HG03520 (cell line): ENCODE measurements around the gene SPATA31C2.
"Not testable (repeated sequence)": the region's sequence is repeated elsewhere in the genome, so short reads cannot be mapped to it uniquely, and the experiment has no call there.

Experiments
- ATAC-seq: cut with Tn5 transposase; IDR thresholded peaks from one replicate; pipeline ENCODE4 v1.9.1; 2021; ENCODE audit warnings: mild to moderate bottlenecking, moderate library complexity; ENCODE audit not compliant: unreplicated experiment

SPATA31C2 gene

GRCh38 chr9:88138375-88138774, at the start of gene SPATA31C2:
TSS of gene SPATA31C2 (minus strand) at chr9:88138475. CDS start at chr9:88138446, 29 bp downstream.
- not testable (repeated sequence) for ATAC-seq

- ATAC-seq, result no peak
Observed at GRCh38 chr9:88187631-88188030, 49.4 kb upstream of the SPATA31C2 start.

- ATAC-seq, result no peak
Observed at GRCh38 chr9:88186495-88187110, 48.3 kb upstream of the SPATA31C2 start.

- no peak for ATAC-seq
Observed at GRCh38 chr9:88184976-88185375, 46.7 kb upstream of the SPATA31C2 start.

- ATAC-seq, result no peak
Observed at GRCh38 chr9:88183798-88184495, 45.7 kb upstream of the SPATA31C2 start.

- ATAC-seq, result no peak
Observed at GRCh38 chr9:88182501-88182900, 44.2 kb upstream of the SPATA31C2 start.

GRCh38 chr9:88180081-88180765, 41.9 kb upstream of the SPATA31C2 start:
- ATAC-seq, result no peak

GRCh38 chr9:88179062-88179521, 40.8 kb upstream of the SPATA31C2 start:
- ATAC-seq, result no peak

GRCh38 chr9:88178641-88179040, 40.4 kb upstream of the SPATA31C2 start:
- ATAC-seq, result no peak

GRCh38 chr9:88177371-88177770, 39.1 kb upstream of the SPATA31C2 start:
- ATAC-seq, result no peak

GRCh38 chr9:88174324-88174723, 36.0 kb upstream of the SPATA31C2 start:
- ATAC-seq, result no peak

- ATAC-seq, result no peak
Observed at GRCh38 chr9:88173378-88173999, 35.2 kb upstream of the SPATA31C2 start.

- no peak for ATAC-seq
Observed at GRCh38 chr9:88169700-88170099, 31.4 kb upstream of the SPATA31C2 start.

GRCh38 chr9:88168564-88168963, 30.3 kb upstream of the SPATA31C2 start:
- ATAC-seq, result no peak

GRCh38 chr9:88166660-88167059, 28.4 kb upstream of the SPATA31C2 start:
- ATAC-seq, result no peak

GRCh38 chr9:88164850-88165249, 26.6 kb upstream of the SPATA31C2 start:
- ATAC-seq, result no peak

- ATAC-seq, result no peak
Observed at GRCh38 chr9:88161144-88161543, 22.9 kb upstream of the SPATA31C2 start.

- ATAC-seq, result no peak
Observed at GRCh38 chr9:88143957-88144625, 5.8 kb upstream of the SPATA31C2 start.

- ATAC-seq, result no peak
Observed at GRCh38 chr9:88143179-88143578, 4.9 kb upstream of the SPATA31C2 start.

- ATAC-seq, result not testable (repeated sequence)
Observed at GRCh38 chr9:88133552-88133951, 4.7 kb downstream of the SPATA31C2 start.

GRCh38 chr9:88129556-88129955, 8.7 kb downstream of the SPATA31C2 start:
- ATAC-seq, result not testable (repeated sequence)
